ENCODE measurements around the gene STON2.

DNA sequence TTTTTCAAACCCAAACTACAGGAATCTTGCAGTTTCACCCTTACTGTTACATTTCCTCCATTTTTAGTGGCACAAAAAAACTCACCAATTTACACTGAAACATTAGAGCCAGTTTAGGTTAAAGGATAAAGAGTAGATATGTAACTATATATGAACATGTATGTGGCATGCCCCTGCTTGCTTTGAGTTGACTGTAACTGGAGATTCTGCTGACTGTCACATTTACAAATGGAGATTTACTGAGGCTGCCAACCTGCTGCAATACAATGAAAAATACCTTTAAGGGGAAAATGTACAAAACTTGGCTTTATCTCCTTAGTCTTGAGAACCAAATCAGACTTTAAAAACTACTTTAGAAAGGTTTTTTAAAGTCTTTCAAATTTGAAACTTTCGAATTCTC lies 28.3 kb downstream of the STON2 start:
- TF ChIP-seq, protein P1, sequence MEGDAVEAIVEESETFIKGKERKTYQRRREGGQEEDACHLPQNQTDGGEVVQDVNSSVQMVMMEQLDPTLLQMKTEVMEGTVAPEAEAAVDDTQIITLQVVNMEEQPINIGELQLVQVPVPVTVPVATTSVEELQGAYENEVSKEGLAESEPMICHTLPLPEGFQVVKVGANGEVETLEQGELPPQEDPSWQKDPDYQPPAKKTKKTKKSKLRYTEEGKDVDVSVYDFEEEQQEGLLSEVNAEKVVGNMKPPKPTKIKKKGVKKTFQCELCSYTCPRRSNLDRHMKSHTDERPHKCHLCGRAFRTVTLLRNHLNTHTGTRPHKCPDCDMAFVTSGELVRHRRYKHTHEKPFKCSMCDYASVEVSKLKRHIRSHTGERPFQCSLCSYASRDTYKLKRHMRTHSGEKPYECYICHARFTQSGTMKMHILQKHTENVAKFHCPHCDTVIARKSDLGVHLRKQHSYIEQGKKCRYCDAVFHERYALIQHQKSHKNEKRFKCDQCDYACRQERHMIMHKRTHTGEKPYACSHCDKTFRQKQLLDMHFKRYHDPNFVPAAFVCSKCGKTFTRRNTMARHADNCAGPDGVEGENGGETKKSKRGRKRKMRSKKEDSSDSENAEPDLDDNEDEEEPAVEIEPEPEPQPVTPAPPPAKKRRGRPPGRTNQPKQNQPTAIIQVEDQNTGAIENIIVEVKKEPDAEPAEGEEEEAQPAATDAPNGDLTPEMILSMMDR (conservative IDR thresholded peaks at IDR 0.05) = no peak
- no peak for TF ChIP-seq EZH2 (IDR thresholded peaks at IDR 0.05; ENCODE audit: low read depth)
